K562 (cell line): ENCODE results near the gene NEDD4L. TPM values are rescaled to one million over a fixed set of nuclear protein-coding genes. Genes with fewer than 3 reads are reported as not detected.
A peak's percentile ranks its signal among the peaks of the same experiment; 100 is the strongest.

Experiments used
- ATAC-seq: fragments of 200-7000 bp; cut with Tn5 transposase; 3 replicates; pipeline ENCODE4 v1.9.1; 2020; ENCODE audit warnings: moderate library complexity
- BruUV-seq: library from RNA; stranded (reverse); fragments of 400-500 nt; replicated peaks from 2 replicates; lab custom pipeline; 2021; lab: Mats Ljungman, UMichigan
- CTCF ChIA-PET: fragments of 300-600 bp; formaldehyde crosslinking; extraction: SDS; loops from one replicate; lab custom pipeline; 2021; ENCODE audit warnings: low intra/inter-chr PET ratio; lab: Yijun Ruan, JAX
- POLR2A ChIA-PET: fragments of 300-600, 350-650 bp; sonication (Branson Sonifier 250); formaldehyde crosslinking; extraction: SDS; loops from one replicate; lab custom pipeline; 2021; ENCODE audit warnings: antibody characterized with exemption, inconsistent platforms; lab: Yijun Ruan, JAX
- DNase-seq, 4 experiments: peaks; one replicate each; pipeline versions ENCODE4 v3.0.0 to v3.0.0-alpha.2; 2011 to 2018; ENCODE audit warnings: low spot score in 3 of 4, mixed read lengths in 3 of 4; ENCODE audit errors: extremely low read depth in 1 of 4
- FAIRE-seq: peaks from 2 replicates; lab custom pipeline; 2011; peaks lifted over from hg19 to GRCh38; lab: Jason Lieb, UNC
- H2AFZ ChIP-seq: 2 replicates; pipeline ENCODE4 v1.6.0; 2011; ENCODE audit warnings: low read depth, low read length, control low read depth, inconsistent platforms
- H3K27ac ChIP-seq: fragments of 200-600 bp; 3 replicates; pipeline ENCODE4 v1.8.0; 2011; ENCODE audit warnings: low read depth, mild to moderate bottlenecking, control low read depth, inconsistent platforms, low read length, moderate library complexity, mixed read lengths; ENCODE audit errors: extremely low read depth
- H3K27me3 ChIP-seq, 2 experiments: fragments of 300-600 bp in 1 of 2; 2 replicates in 1 of 2; 3 replicates in 1 of 2; pipeline versions ENCODE4 v1.6.0 to v1.8.0; 2011; ENCODE audit warnings: inconsistent platforms in 2 of 2, low read length in 2 of 2, mild to moderate bottlenecking in 1 of 2, mixed read lengths in 1 of 2, moderate library complexity in 1 of 2; ENCODE audit not compliant: control insufficient read depth in 2 of 2, insufficient read depth in 2 of 2
- H3K36me3 ChIP-seq: fragments of 300-600 bp; 3 replicates; pipeline ENCODE4 v1.8.0; 2011; ENCODE audit warnings: mild to moderate bottlenecking, low read length, inconsistent platforms; ENCODE audit not compliant: control insufficient read depth, insufficient read depth
- H3K4me1 ChIP-seq, 2 experiments: fragments of 200-600 bp in 1 of 2; replicated peaks in 1 of 2; 2 replicates in 1 of 2; 3 replicates in 1 of 2; pipeline versions ENCODE4 v1.5.1 to v1.8.0; 2011; ENCODE audit warnings: inconsistent platforms in 2 of 2, low read length in 2 of 2, mild to moderate bottlenecking in 1 of 2, mixed read lengths in 1 of 2, moderate library complexity in 1 of 2; ENCODE audit not compliant: control insufficient read depth in 2 of 2, insufficient read depth in 2 of 2
- H3K4me2 ChIP-seq: 2 replicates; pipeline ENCODE4 v1.6.1; 2011; ENCODE audit warnings: low read length, control low read depth, inconsistent platforms, mixed read lengths; ENCODE audit not compliant: insufficient read depth
- H3K4me3 ChIP-seq: fragments of 200-600 bp; sonication (generic), shearing (Covaris generic); 2 replicates; pipeline ENCODE4 v1.5.1; 2016; ENCODE audit warnings: control low read depth, inconsistent platforms
- H3K79me2 ChIP-seq: fragments of 200-600 bp; 3 replicates; pipeline ENCODE4 v1.8.0; 2011; ENCODE audit warnings: low read length, inconsistent platforms; ENCODE audit not compliant: control insufficient read depth, insufficient read depth
- H3K9ac ChIP-seq, 2 experiments: 2 replicates each; pipeline versions ENCODE4 v1.6.0 to v1.6.1; 2011; ENCODE audit warnings: low read depth in 2 of 2, low read length in 2 of 2, control low read depth in 1 of 2, inconsistent platforms in 1 of 2, mild to moderate bottlenecking in 1 of 2, mixed read lengths in 1 of 2; ENCODE audit not compliant: insufficient read depth in 1 of 2
- H3K9me1 ChIP-seq: one replicate; pipeline ENCODE4 v1.6.0; 2011; ENCODE audit warnings: inconsistent platforms, mild to moderate bottlenecking, low read length, moderate library complexity; ENCODE audit not compliant: control insufficient read depth, insufficient read depth
- H3K9me3 ChIP-seq: replicated peaks from 2 replicates; pipeline ENCODE4 v1.5.1; 2011; ENCODE audit warnings: low read depth, low read length, inconsistent platforms; ENCODE audit not compliant: control insufficient read depth, insufficient read depth
- H4K20me1 ChIP-seq: replicated peaks from 2 replicates; pipeline ENCODE4 v1.6.1; 2011; ENCODE audit warnings: low read length, inconsistent platforms, mixed read lengths; ENCODE audit not compliant: control insufficient read depth, insufficient read depth
- DDX20 ChIP-seq: fragments of 450-650 bp; IDR thresholded peaks from 2 replicates; pipeline ENCODE4 v1.6.1; 2016; ENCODE audit warnings: missing genetic modification characterization, low read depth, mild to moderate bottlenecking, missing compliant biosample characterization, moderate library complexity
- HIVEP1 ChIP-seq: fragments of 250-450 bp; sonication (Bioruptor Pico); IDR thresholded peaks from 2 replicates; pipeline ENCODE4 v1.4.0; 2020; ENCODE audit warnings: mild to moderate bottlenecking
- HMGN3 ChIP-seq: IDR thresholded peaks from 2 replicates; pipeline ENCODE4 v1.6.1; 2011; ENCODE audit warnings: borderline replicate concordance, low read depth, mild to moderate bottlenecking, mixed read lengths, low read length; ENCODE audit not compliant: insufficient read length; ENCODE audit errors: extremely low read depth
- HMGXB4 ChIP-seq: sonication (generic); formaldehyde crosslinking; IDR thresholded peaks from 2 replicates; pipeline ENCODE4 v1.8.1; 2023; ENCODE audit warnings: mild to moderate bottlenecking, missing genetic modification reagents
- MAFG ChIP-seq: fragments of 450-650 bp; conservative IDR thresholded peaks from 2 replicates; pipeline ENCODE4 v1.6.1; 2016; ENCODE audit warnings: missing genetic modification characterization, missing compliant biosample characterization
- NCOR1 ChIP-seq: fragments of 450-650 bp; IDR thresholded peaks from 2 replicates; pipeline ENCODE4 v1.6.1; 2016; ENCODE audit warnings: mild to moderate bottlenecking, moderate library complexity
- POLR2A ChIP-seq: fragments of 450-650 bp; conservative IDR thresholded peaks from 2 replicates; pipeline ENCODE4 v1.6.1; 2016
- PTBP1 ChIP-seq: fragments of 200-400 bp; formaldehyde crosslinking; IDR thresholded peaks from 2 replicates; pipeline ENCODE4 v1.6.1; 2017; ENCODE audit warnings: low read depth, low read length
- RBM39 ChIP-seq: fragments of 200-400 bp; formaldehyde crosslinking; optimal IDR thresholded peaks from 2 replicates; pipeline ENCODE3; 2018; ENCODE audit warnings: low read depth, low read length
- ZNF184 ChIP-seq: sonication (generic); formaldehyde crosslinking; IDR thresholded peaks from 2 replicates; pipeline ENCODE4 v1.5.0; 2020; ENCODE audit warnings: missing genetic modification reagents
- ZSCAN29 ChIP-seq: fragments of 450-650 bp; IDR thresholded peaks from 2 replicates; pipeline ENCODE4 v1.6.1; 2017
- WGBS: fragments of 100-300 bp; shearing (Covaris generic); methylation state at CpG from one replicate; pipeline ENCODE4 v1.1.6; 2016; ENCODE audit warnings: low coverage, mixed read lengths; ENCODE audit not compliant: insufficient coverage; ENCODE audit errors: missing lambda C conversion rate; 5-methylcytosine and 5-hydroxymethylcytosine counted together
- in situ Hi-C: fragments of 300-500 bp; cut with MboI; formaldehyde crosslinking; loops from 4 replicates; pipeline ENCODE4 v1.15.0; 2018; ENCODE audit warnings: inconsistent platforms, mixed read lengths
- intact Hi-C: fragments of 100-400 bp; cut with micrococcal nuclease; formaldehyde crosslinking; loops from 2 replicates; pipeline ENCODE4 v1.14.2; 2022
- polyA plus RNA-seq, 8 experiments: library from polyadenylated mRNA; depleted of rRNA in 4 of 8; stranded (reverse) in 5 of 8; unstranded in 3 of 8; fragments of >200 nt; fragmentation: Nextera tagmentation in 2 of 8; fragmentation: Illumina TruSeq in 1 of 8; extraction: Ambion mirVana in 2 of 8; extraction: Trizol in 1 of 8; gene quantifications; 2 replicates each; pipeline versions ENCODE4 v1.2.1 to v1.2.3, GENCODE V29; 2011 to 2014; ENCODE audit warnings: inconsistent platforms in 1 of 8, missing spikeins in 1 of 8
- total RNA-seq, 7 experiments: library from RNA; depleted of rRNA in 6 of 7; stranded (reverse); fragments of >200 nt in 6 of 7; fragmentation: Illumina TruSeq in 2 of 7; extraction: Trizol in 2 of 7; gene quantifications; 2 replicates each; pipeline versions ENCODE4 v1.2.1 to v1.2.3, GENCODE V29; 2011 to 2021; ENCODE audit warnings: low replicate concordance in 1 of 7

The NEDD4L gene
- total and polyA plus RNA-seq, 9 of the 15 experiments (the other 6 are each of a cell fraction or from before 2014, with no cell fraction given), result 8.1 to 33.4 (median 19.9) TPM

GRCh38 chr18:58362027-58362575, 318.1 kb downstream of the NEDD4L start:
- FAIRE-seq, result no peak
- Histone ChIP-seq H3K36me3 (peaks cover 5% of the 10 kb centered on the region; the same call in 2 of the 3 replicates), H3K9me1 (no peaks in the 10 kb centered on the region), H3K4me3 (no peak overlapping the region), H2AFZ (no peak overlapping the region), H4K20me1 (no peaks in the 10 kb centered on the region), H3K9me3 (no peaks in the 10 kb centered on the region), H3K27me3 (no peaks in the 10 kb centered on the region), H3K27ac (no peak overlapping the region), H3K79me2 (no peaks in the 10 kb centered on the region), H3K4me2 (no peak overlapping the region), H3K4me1 (no peaks in the 10 kb centered on the region), H3K9ac (no peak overlapping the region)
- in situ Hi-C loops (no loop called here), intact Hi-C loops (no loop called here)
- BruUV-seq, result no TSS peak
- 50% methylated on average over 7 of the region's 8 CpGs for WGBS
- CTCF ChIA-PET, result no interaction called here
- no peak for TF ChIP-seq ZSCAN29
- 0 out of 2 replicates have a peak, but pooled peaks have one; percentile 12 for TF ChIP-seq MAFG (tag)
- DNase-seq, result no peak
- ATAC-seq, result no peak
- POLR2A ChIA-PET, result no interaction called here

DNA sequence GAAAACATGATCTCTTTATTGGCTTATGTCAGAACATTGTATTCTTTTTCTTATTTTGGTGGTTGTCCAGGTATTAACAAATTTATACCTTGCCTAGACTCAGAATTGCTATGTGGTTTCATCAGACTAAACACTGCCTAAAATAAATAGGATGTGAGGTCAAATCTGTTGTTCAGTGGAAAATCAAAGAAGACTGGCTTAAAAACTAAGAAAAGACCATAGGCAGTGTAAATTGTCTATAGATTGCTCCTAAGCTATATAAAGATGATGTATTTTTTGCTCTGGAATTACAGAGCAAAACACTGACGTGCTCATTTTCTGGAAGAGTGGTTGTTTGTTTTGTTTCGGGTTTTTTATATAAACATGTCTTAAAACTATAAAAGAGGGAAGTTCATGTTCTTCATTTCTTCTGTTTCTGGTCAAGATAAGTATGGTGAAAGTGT, 318.8 kb downstream of the NEDD4L start:
- no peaks in the 10 kb centered on the region for H4K20me1 ChIP-seq
- ChIA-PET POLR2A (no interaction called here), CTCF (no interaction called here)
- TF ChIP-seq ZNF184 (CRISPR knock-in tag) (no peak), DDX20 (tag) (no peak), RBM39 (no peak), HMGN3 (no peak), HIVEP1 (no peak), NCOR1 (no peak), PTBP1 (no peak), HMGXB4 (no peak), POLR2A (no peak)
- H3K4me1 ChIP-seq, result no peaks in the 10 kb centered on the region
- no peaks in the 10 kb centered on the region for H3K27me3 ChIP-seq
- H3K36me3 ChIP-seq, result peaks cover 9% of the 10 kb centered on the region; the same call in 2 of the 3 replicates
- ATAC-seq, result no peak
- H3K9me3 ChIP-seq, result no peaks in the 10 kb centered on the region
- H2AFZ ChIP-seq, result no peak overlapping the region
- in situ Hi-C loops, result no loop called here
- no peak for FAIRE-seq
- H3K4me2 ChIP-seq, result no peak overlapping the region
- intact Hi-C loops, result no loop called here
- H3K9ac ChIP-seq, result no peak overlapping the region
- WGBS, result 88% methylated on average over 2 of the region's 2 CpGs
- no peak overlapping the region for H3K27ac ChIP-seq
- H3K9me1 ChIP-seq, result no peaks in the 10 kb centered on the region
- H3K4me3 ChIP-seq, result no peak overlapping the region
- DNase-seq, result no peak
- no peaks in the 10 kb centered on the region for H3K79me2 ChIP-seq
- BruUV-seq, result no TSS peak
